Stimulated activated CD4-positive, alpha-beta T cell treated with anti-CD3 and anti-CD28 coated beads, Interleukin-12 subunit alpha, Interleukin-12 subunit beta, amount 100 ng/mL, for 24 hours (primary cell): Measurements from ENCODE around the gene SNF8.
"Not testable (repeated sequence)": the region's sequence is repeated elsewhere in the genome, so short reads cannot be mapped to it uniquely, and the experiment has no call there.

ENCODE experiments used
- DNase-seq, 2 experiments: peaks; one replicate each; pipeline ENCODE4 v3.0.0-alpha.2; 2020; ENCODE audit warnings: low read depth in 2 of 2

SNF8 gene

GRCh38 chr17:48944515-48945260 lies at the start of gene SNF8:
SNF8 (minus strand) TSS chr17:48944842; CDS start chr17:48944734, 108 bp downstream.
- DNase-seq: peak; percentile 87 to 92

GRCh38 chr17:48993951-48994350 lies 49.3 kb upstream of the SNF8 start:
- no peak for DNase-seq

- no peak for DNase-seq
These were observed 48.7 kb upstream of the SNF8 start for GRCh38 chr17:48993305-48993704.

- no peak for DNase-seq
These were observed 47.8 kb upstream of the SNF8 start for GRCh38 chr17:48992444-48992843.

GRCh38 chr17:48990882-48991357 lies 46.3 kb upstream of the SNF8 start:
- no peak for DNase-seq

- DNase-seq: no peak
These were observed 44.5 kb upstream of the SNF8 start for GRCh38 chr17:48989100-48989499.

GRCh38 chr17:48985436-48986245 lies 41.0 kb upstream of the SNF8 start:
- DNase-seq: no peak

- no peak for DNase-seq
These were observed 37.4 kb upstream of the SNF8 start for GRCh38 chr17:48981927-48982539.

GRCh38 chr17:48973806-48974205 lies 29.2 kb upstream of the SNF8 start:
- DNase-seq: no peak

- DNase-seq: no peak
These were observed 28.1 kb upstream of the SNF8 start for GRCh38 chr17:48972749-48973097.

GRCh38 chr17:48970865-48971687 lies 26.4 kb upstream of the SNF8 start:
- no peak for DNase-seq

- no peak for DNase-seq
These were observed 25.6 kb upstream of the SNF8 start for GRCh38 chr17:48970224-48970623.

- DNase-seq: no peak
These were observed 17.0 kb upstream of the SNF8 start for GRCh38 chr17:48961516-48962233.

GRCh38 chr17:48960834-48961515 lies 16.3 kb upstream of the SNF8 start:
- no peak for DNase-seq

- no peak for DNase-seq
These were observed 9.7 kb upstream of the SNF8 start for GRCh38 chr17:48954300-48954755.

- no peak for DNase-seq
These were observed 8.3 kb upstream of the SNF8 start for GRCh38 chr17:48952904-48953303.

GRCh38 chr17:48951572-48951971 lies 6.9 kb upstream of the SNF8 start:
- no peak for DNase-seq

- not testable (repeated sequence) for DNase-seq
These were observed 614 bp upstream of the SNF8 start for GRCh38 chr17:48945261-48945651.

- no peak for DNase-seq
These were observed 11.6 kb downstream of the SNF8 start for GRCh38 chr17:48933035-48933434.

- no peak for DNase-seq
These were observed 14.2 kb downstream of the SNF8 start for GRCh38 chr17:48930435-48930873.
